Left lung (tissue), 10 donors: ENCODE measurements around the gene RPS6KA2. TPM values are rescaled to one million over a fixed set of nuclear protein-coding genes. Genes with fewer than 3 reads are reported as not detected.

Experiments
- ATAC-seq: fragments of 200-7000 bp; cut with Tn5 transposase; one replicate; pipeline ENCODE4 v1.9.1; 2020; ENCODE audit warnings: moderate library complexity
- DNase-seq, 4 donors: peaks; one replicate each; pipeline ENCODE4 v3.0.0-alpha.2; 2013 to 2020
- H3K27ac ChIP-seq, 2 donors: fragments of 200-600 bp; sonication (generic) in 1 of 2; one replicate each; pipeline versions ENCODE4 v1.5.0 to v1.8.0; 2020 to 2021
- H3K27me3 ChIP-seq, 2 donors: fragments of 200-600 bp; sonication (generic) in 1 of 2; one replicate each; pipeline versions ENCODE4 v1.5.0 to v1.8.0; 2020 to 2021
- H3K36me3 ChIP-seq, 2 donors: fragments of 200-600 bp; sonication (generic) in 1 of 2; one replicate each; pipeline versions ENCODE4 v1.5.0 to v1.8.0; 2020 to 2021
- H3K4me1 ChIP-seq, 2 donors: fragments of 200-600 bp; one replicate each; pipeline ENCODE4 v1.8.0; 2021
- H3K4me3 ChIP-seq, 2 donors: fragments of 200-600 bp; sonication (generic) in 1 of 2; one replicate each; pipeline versions ENCODE4 v1.5.0 to v1.8.0; 2020 to 2021; ENCODE audit warnings: mild to moderate bottlenecking in 1 of 2
- H3K9me3 ChIP-seq, 2 donors: fragments of 200-600 bp; sonication (generic) in 1 of 2; one replicate each; pipeline versions ENCODE4 v1.5.0 to v1.8.0; 2020 to 2021
- intact Hi-C, 2 donors: fragments of 100-400 bp; cut with DNase I; formaldehyde crosslinking; loops; one replicate each; pipeline versions ENCODE4 v1.11.2 to v1.14.2; 2022
- polyA plus RNA-seq, 6 donors: library from polyadenylated mRNA; unstranded; fragments of 120-200 nt; gene quantifications; one replicate each; pipeline ENCODE4 v1.2.1, GENCODE V29; 2013; ENCODE audit not compliant: insufficient read length in 6 of 6
- total RNA-seq, 2 donors: library from RNA; stranded (reverse); fragmentation: NEBNext Ultra II Directional; extraction: Animal tissue kit (Norgen Biotek cat#: 25700); gene quantifications; one replicate each; pipeline ENCODE4 v1.2.1, GENCODE V29; 2021
- TF ChIP-seq, protein P1 (sequence below), 2 donors: fragments of 200-600 bp; sonication (generic) in 1 of 2; IDR thresholded peaks; one replicate each; pipeline versions ENCODE4 v1.5.0 to v1.8.0; 2021; ENCODE audit warnings: antibody characterized with exemption in 2 of 2
- donor health status: DM: no; HTN: yes; CAD: no.
- donor health status: DM: no; HTN: no; CAD: no.

RPS6KA2 gene
- total and polyA plus RNA-seq, 8 donors = 42.0 to 160 (median 48.0) TPM

DNA sequence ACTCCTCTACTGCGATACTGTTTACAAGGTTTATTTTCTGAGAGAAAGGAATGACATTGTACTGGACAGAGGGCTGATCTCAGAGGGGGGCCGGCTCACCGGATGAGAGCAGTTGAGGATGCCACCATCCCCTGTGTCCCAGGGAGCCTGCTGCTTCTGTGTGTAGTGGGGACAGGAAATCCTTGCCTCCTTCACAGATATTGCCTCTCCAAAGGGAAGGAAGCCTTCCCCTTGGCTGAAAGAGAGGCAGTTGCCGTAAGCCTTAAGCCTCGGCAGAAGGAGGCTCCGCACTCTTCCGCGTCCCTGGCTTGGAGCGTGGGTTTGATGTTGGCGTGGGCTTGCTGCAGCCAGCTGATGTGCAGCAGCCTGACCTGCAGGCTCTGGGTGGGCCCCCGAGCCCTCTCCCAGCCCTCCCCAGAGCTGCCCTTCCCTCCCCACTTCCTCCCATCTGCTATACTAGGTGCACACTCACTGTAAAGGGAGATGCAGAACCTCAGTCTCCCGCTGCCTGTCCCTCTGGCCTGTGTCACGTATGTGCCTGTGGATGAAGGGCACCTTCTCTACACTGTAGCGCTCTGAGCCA, 45.7 kb upstream of the RPS6KA2 start:
- no peak overlapping the region for H3K4me3 ChIP-seq
- TF ChIP-seq, protein P1, sequence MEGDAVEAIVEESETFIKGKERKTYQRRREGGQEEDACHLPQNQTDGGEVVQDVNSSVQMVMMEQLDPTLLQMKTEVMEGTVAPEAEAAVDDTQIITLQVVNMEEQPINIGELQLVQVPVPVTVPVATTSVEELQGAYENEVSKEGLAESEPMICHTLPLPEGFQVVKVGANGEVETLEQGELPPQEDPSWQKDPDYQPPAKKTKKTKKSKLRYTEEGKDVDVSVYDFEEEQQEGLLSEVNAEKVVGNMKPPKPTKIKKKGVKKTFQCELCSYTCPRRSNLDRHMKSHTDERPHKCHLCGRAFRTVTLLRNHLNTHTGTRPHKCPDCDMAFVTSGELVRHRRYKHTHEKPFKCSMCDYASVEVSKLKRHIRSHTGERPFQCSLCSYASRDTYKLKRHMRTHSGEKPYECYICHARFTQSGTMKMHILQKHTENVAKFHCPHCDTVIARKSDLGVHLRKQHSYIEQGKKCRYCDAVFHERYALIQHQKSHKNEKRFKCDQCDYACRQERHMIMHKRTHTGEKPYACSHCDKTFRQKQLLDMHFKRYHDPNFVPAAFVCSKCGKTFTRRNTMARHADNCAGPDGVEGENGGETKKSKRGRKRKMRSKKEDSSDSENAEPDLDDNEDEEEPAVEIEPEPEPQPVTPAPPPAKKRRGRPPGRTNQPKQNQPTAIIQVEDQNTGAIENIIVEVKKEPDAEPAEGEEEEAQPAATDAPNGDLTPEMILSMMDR (IDR thresholded peaks at IDR 0.05) = no peak
- intact Hi-C loops = no loop called here
- peaks cover 0 to 31% of the 10 kb centered on the region in 2 donors for H3K4me1 ChIP-seq
- no peak overlapping the region for H3K27ac ChIP-seq
- no peaks in the 10 kb centered on the region for H3K9me3 ChIP-seq
- ATAC-seq (no peak), DNase-seq (no peak)
- no peaks in the 10 kb centered on the region for H3K36me3 ChIP-seq
- peaks cover 0 to 20% of the 10 kb centered on the region in 2 donors for H3K27me3 ChIP-seq

DNA sequence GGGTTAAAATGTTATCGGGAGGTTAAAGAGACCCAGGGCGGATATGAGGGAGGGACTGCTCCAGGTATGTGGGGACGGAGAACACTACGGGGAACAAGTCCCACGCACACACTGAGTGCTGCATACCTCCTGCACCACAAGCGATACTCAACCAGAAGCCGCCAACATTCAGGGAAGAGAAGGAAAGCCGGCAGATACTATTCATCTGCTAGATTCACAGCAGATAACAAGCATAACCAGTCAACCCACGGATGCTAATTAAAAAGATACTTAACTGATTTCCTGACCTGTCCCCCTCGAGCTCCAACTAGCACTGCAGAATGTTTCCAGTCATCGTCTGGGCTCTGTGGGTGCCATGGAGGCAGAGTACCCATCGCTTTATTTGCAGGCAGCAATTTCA, 45.1 kb upstream of the RPS6KA2 start:
- ATAC-seq (no peak), DNase-seq (no peak)
- Histone ChIP-seq H3K4me3 (no peak overlapping the region), H3K9me3 (no peaks in the 10 kb centered on the region), H3K36me3 (no peaks in the 10 kb centered on the region), H3K4me1 (peaks cover 0 to 31% of the 10 kb centered on the region in 2 donors), H3K27me3 (peaks cover 0 to 20% of the 10 kb centered on the region in 2 donors), H3K27ac (no peak overlapping the region)
- TF ChIP-seq, protein P1 (IDR thresholded peaks at IDR 0.05) = no peak
- intact Hi-C loops = no loop called here

DNA sequence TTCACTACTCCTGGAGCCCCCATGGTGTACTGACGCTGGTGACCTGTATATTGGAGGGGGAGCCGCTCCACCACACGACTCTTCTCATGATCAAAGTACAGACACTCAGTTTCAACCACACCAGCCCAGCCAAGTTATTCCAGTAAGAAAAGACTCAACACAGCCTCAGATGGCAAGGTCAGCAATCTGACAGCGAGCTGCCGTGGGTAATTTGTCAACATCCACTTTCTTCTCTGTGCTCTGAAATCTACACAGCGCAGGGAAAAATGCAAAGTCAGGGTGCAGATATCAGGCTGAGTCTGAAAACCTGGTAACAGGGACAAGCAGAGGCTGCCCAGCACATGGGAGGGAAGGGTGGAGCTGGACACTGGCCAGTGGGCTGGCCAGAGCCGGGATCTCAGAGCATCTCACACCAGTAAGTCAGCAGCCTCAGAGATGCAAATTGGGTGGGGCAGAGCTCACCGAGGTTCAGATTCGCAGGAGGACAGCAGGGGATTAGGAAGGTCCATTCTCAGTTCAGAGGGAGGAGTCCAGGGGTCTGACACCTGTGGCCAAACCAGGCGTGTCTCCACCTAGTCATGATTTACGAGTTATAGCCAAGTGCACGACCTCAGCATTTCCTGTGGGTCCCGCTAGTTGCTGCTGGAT, 44.5 kb upstream of the RPS6KA2 start:
- no peaks in the 10 kb centered on the region for H3K9me3 ChIP-seq
- H3K27me3 ChIP-seq = peaks cover 0 to 20% of the 10 kb centered on the region in 2 donors
- no peak overlapping the region for H3K4me3 ChIP-seq
- H3K36me3 ChIP-seq = no peaks in the 10 kb centered on the region
- ATAC-seq (no peak), DNase-seq (no peak)
- TF ChIP-seq, protein P1 (IDR thresholded peaks at IDR 0.05) = no peak
- intact Hi-C loops = no loop called here
- H3K4me1 ChIP-seq = peaks cover 0 to 31% of the 10 kb centered on the region in 2 donors
- H3K27ac ChIP-seq = no peak overlapping the region

DNA sequence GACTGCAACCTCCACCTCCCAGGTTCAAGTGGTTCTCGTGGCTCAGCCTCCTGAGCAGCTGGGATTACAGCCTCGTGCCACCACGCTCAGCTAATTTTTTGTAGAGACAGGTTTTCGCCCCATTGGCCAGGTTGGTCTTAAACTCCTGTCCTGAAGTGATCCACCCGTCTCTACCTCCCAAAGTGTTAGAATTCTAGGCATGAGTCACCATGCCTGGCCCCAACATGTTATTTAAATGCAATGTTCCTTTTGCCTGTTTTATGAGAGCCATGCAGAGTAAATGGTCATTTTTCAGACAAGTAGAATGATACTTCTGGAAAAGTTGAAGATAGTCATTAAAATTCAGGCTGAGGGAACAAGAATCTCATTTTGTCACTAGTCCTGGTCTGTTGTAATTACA, 43.8 kb upstream of the RPS6KA2 start:
- no peak overlapping the region for H3K27ac ChIP-seq
- no peaks in the 10 kb centered on the region for H3K9me3 ChIP-seq
- TF ChIP-seq, protein P1 (IDR thresholded peaks at IDR 0.05) = no peak
- DNase-seq (no peak), ATAC-seq (no peak)
- peaks cover 0 to 20% of the 10 kb centered on the region in 2 donors for H3K27me3 ChIP-seq
- peaks cover 0 to 31% of the 10 kb centered on the region in 2 donors for H3K4me1 ChIP-seq
- no peaks in the 10 kb centered on the region for H3K36me3 ChIP-seq
- intact Hi-C loops = no loop called here
- H3K4me3 ChIP-seq = no peak overlapping the region

DNA sequence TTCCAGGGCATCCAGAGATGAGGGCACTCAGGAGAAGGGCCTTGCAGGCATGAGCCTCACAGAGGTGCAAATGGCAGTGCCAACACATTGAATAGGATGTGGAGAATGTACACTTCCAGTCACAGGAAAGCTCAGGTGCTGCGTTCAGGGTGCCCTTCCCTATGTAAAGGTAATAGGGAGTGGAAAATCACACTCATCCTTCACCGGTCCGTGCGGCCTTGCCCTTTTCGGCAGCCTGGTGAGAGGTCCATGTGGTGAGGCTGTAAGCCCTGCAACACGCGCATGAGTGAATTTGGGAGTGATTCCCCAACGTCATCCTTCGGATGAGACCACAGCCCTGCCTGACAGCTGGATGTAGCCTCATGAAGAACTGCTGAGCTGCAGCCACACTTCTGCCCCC, 43.0 kb upstream of the RPS6KA2 start:
- intact Hi-C loops = no loop called here
- Histone ChIP-seq H3K9me3 (no peaks in the 10 kb centered on the region), H3K4me3 (no peak overlapping the region), H3K27ac (no peak overlapping the region), H3K4me1 (peaks cover 0 to 25% of the 10 kb centered on the region in 2 donors), H3K27me3 (peaks cover 0 to 20% of the 10 kb centered on the region in 2 donors), H3K36me3 (no peaks in the 10 kb centered on the region)
- no peak for ATAC-seq
- DNase-seq = no peak
- TF ChIP-seq, protein P1 (IDR thresholded peaks at IDR 0.05) = no peak
